ENCODE measurements around the gene RHOC.

GRCh38 chr1:112710159-112710558 lies 3.2 kb upstream of the RHOC start:
- TF ChIP-seq CTCF (IDR thresholded peaks at IDR 0.05), result no peak
- no peak for TF ChIP-seq POLR2A (IDR thresholded peaks at IDR 0.05)
- no peak for TF ChIP-seq POLR2AphosphoS5 (IDR thresholded peaks at IDR 0.05)
